T1000 (cell line): ENCODE data around the gene ARHGAP4.
A peak's percentile ranks its signal among the peaks of the same experiment; 100 is the strongest.

Source experiments
- DNase-seq: peaks from one replicate; lab custom pipeline; 2025; ENCODE audit warnings: mixed read lengths; lab: John Stamatoyannopoulos, UW

ARHGAP4 gene

GRCh38 chrX:153945956-153946943, 20.2 kb upstream of the ARHGAP4 start:
- no peak for DNase-seq

DNA sequence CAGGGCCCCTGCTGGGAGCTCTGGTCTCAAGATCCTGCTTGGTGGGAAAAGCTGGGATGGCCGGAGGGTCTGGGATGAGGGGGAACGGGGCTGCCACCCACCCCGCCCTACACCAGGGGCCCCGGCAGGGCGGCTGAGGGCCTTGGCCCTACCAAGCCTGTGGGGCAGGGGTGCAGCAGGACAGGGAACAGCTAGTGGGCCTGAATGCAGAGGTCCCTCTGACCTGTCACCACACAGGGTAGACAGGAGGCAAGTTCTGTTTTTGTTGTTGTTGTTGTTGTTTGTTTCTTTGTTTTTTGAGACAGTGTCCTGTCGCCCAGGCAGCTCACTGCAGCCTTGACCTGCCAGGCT, 18.7 kb upstream of the ARHGAP4 start:
- DNase-seq = no peak

- no peak for DNase-seq
Observed at GRCh38 chrX:153944140-153944799, 18.2 kb upstream of the ARHGAP4 start, which contains the start of gene RENBP. Gene RENBP, minus strand, starts transcription at chrX:153944643. Its CDS starts 33 bp downstream, at chrX:153944610.

DNA sequence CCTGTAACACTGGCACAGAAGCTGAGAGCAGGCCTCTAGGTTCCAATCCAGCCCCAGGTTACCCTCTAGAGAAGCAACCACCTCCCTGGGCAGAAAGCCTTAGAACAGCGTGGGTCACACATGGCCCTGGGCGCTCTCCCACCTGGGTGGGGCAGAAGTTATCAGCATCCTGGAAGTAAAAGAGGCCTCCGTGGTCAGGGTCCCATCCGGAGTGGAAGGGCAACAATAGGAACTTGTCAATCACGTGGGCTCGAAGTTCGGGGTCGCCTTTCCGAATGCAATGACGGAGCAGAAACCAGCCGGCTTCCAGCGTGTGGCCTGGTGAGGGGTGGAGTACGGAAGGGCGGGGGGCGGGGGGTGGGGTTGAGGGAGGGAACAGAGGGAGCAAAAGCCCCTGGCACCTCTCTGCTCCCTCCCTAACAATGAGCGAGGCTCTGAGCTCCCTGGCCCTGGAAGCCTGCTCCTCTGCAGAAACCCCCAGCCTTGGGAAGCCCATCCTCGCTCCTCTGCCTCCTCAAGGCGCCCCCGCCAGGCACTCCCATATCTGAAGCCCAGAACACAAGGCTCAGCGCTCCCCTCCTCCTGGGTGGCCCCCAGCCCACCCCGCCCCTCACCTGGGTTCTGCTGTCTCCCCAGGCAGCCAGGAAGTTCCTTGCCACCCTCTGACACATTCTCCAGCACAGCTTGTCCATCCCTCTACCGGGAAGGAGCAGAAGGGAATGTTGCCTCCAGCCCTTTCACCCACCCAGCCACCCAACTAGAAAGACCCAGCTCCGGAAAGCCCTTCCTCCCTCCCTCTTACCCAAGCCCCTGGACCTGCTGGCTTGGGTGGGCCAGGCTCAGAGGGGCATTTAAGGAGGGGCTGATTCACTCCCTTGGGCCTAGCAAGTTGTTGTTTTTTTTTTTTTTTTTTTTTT, 15.5 kb upstream of the ARHGAP4 start:
- DNase-seq = no peak

DNA sequence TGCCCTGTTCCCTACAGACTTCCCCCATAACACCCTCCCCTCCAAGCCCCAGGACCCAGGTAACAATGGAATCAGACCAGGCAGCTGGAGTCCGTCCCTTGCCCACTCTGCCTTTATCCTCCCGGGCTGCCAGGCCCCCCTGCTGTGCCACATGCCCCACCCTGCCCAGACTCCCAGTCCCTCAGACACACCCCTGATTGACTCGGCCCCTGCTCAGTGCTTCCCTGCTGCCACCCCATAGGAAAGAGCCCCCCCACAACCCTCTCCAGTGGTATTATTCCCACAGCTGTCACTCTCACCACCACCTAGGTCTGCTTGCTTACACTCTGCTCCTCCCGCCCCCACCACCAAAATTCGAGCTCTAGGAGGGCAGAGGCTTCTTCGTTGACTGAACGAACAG, 13.5 kb upstream of the ARHGAP4 start:
- no peak for DNase-seq

GRCh38 chrX:153938226-153938786, 12.2 kb upstream of the ARHGAP4 start:
- DNase-seq = no peak

- no peak for DNase-seq
Observed at GRCh38 chrX:153937056-153937455, 11.0 kb upstream of the ARHGAP4 start.

DNA sequence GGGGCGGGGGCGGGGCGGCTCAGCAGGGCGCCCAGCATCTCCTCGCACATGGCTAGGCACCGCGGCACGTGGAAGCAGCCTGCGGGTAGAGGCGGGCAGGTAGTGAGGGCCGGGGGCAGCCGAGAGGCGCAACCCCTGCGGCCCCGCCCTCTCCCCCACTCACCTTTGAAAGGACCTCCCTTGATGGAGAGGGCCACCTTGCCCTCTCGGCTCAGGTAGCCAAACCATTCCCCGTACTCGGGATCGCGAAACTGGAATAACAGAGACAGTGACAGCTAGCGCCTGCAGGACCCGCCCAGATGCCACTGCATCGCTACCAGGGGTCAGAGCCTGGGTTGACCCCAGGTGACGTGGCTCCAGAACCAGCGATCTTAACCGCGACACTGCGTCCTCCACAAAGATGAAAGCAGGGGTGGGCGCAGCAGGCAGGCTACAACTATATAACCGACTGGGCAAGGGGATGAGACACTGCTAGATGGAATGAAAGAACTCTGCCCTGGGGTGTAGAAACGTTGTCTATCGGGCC, 9.3 kb upstream of the ARHGAP4 start:
- DNase-seq = no peak

DNA sequence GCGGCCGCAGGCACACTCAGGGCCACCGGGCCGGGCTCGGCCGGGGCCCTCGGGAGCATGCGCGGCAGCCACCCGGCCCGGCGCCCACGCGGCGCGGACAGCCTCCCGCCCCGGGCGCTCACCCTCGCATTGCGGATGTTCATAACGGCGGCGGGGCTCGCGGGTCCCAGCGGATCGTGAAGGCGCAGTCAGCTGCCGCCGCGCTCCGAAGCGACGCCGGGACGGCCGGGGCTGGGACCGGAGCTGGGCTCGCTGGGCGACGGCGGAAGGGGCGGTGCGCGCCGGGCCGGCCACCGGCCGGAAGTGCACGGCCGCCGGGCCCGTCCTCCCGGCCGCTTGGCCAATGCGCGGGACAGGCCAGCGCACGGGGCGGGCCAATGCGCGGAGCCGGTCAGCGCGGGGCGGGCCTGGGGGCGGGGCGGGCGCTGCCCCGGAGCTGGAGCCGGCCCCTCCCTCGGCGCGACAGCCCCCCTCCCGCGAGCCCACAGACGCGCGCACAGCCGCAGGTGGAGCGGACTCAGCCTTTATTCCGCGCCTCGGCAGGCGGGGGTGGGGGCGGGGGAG, 8.8 kb upstream of the ARHGAP4 start, which contains the start of gene NAA10:
Gene NAA10 (minus strand): TSS at position 276 of the 564 bp plus-strand sequence. CDS start 133 bp downstream, at position 143.
- DNase-seq = peak; percentile 23

DNA sequence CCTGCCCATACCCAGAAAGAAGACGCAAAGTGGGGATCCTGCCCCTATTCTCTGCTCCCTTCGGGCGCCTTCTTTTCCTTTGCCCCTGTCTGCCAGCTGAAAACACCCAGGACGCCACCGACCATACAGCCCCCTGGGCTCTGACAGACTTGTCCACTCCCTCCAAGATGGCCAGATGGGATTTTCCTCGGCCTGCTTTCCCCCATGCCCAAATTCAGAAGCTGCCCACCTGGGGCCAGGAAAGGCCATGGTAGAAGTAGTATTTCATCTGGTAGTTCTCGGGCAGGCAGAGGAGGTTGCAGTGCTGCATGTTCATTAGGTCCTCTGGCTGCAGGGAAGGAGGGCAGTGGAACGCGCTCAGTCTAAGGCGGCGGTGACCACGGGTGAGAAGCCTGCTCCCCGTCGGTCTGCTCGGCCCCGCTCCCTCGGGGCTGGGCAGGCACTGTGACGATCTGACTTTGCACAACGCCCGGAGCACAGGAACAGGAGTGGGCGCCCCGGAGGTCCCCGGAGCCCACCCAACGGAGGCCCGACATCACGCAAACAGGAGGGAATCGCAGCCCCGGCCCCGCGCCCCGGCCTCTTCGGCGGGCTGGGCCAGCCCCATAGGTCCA, 8.2 kb upstream of the ARHGAP4 start:
- DNase-seq = no peak

GRCh38 chrX:153933748-153934147, 7.7 kb upstream of the ARHGAP4 start:
- DNase-seq = no peak

DNA sequence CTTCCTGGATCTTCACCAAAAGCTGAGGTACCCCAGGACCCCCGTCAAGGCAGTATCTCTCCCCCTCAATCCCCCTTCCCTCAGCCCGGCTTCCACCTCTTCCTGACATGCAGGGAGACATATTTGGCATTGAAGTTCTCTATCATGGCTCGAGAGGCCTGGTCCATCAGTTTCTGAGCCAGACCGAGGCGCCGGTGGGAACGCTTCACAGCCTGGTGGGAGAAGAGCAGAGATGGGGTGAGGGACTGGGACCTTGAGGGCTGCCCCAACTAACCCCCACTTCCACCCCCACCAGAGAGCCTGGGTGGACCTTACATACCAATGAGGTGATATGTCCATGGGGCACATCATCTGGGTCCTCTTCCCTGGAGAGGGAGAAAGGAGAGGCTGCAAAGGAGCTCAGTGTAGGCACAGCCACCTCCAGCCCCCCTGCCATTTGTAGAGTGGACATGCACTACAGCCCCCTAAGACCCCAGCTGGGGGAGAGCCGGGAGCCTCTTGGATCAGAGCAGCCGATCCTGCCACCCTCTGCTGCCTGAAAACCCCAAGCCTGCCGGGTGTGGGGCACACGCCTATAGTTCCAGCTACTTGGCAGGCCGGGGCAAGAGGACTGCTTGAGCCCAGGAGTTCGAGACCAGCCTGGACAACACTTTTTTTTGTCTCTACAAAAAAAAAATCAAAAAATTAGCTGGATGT, 6.3 kb upstream of the ARHGAP4 start:
- no peak for DNase-seq

- DNase-seq = no peak
Observed at GRCh38 chrX:153931748-153932147, 5.7 kb upstream of the ARHGAP4 start.

GRCh38 chrX:153931151-153931550, 5.1 kb upstream of the ARHGAP4 start:
- DNase-seq = no peak

- no peak for DNase-seq
Observed at GRCh38 chrX:153930011-153930910, 4.2 kb upstream of the ARHGAP4 start.

DNA sequence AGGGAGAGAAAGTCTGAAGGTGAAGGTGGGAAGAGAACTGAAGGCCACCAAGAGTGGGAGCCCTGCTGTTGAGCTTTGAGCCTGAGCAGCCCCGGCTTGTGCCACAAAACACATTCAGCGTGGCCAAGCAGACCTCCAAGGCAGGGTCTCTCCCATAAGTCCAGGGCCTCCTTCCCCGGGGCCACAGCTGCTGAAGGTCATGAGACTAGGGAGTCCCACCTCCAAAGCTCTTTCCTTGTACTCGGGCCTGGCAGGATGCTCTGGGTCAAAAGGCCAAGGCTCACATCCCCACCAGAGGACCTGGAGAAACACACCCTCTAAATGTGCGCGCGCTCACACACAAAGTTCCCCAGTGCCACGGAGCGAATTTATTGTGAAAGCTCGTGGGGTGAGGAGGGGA, 3.5 kb upstream of the ARHGAP4 start:
- no peak for DNase-seq

GRCh38 chrX:153928846-153929245, 2.8 kb upstream of the ARHGAP4 start:
- DNase-seq = no peak

DNA sequence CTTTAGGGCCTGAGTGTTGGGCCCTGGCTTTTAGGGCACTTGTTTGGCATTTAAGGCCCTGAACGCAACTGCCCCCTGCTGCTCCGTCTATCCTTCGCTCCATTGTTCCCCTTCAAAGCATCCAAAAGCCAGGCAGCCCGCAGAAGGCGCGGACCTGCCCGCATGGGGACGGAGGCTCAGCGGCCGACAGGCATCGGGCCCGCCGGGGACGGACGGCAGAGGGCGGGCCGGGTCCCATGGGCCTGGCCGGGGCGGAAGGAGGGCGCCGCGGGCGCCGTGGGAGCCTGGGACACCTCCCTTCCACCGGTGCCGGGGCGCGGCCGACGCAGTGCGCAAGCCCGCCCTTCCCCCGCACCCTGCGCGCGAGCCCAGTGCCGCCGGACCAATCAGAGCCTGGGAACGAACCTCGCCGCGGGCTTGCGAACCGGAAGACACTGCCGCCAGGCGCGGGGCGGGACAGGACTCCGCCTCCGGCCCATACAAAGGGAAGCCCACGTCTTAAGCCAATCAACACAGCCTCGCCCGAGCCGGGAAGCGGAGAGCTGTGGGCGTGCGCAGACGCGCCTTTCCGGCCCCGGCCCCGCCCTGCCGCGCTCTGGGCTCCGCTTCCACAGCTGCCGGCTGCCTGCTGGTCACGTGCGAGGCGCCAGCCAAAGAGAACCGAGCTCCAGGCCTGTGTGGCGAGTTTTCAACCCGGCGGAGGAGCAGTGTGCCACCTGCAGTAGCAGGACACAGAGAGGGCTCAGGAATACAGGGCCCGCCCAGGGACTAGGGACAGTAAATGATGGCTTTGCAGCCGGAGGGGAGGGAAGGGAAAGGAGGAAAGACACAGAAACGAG, 2.1 kb upstream of the ARHGAP4 start:
- peak; percentile 82 for DNase-seq
